K562 (cell line): ENCODE measurements around the gene CTDSPL. TPM values are rescaled to one million over a fixed set of nuclear protein-coding genes. Genes with fewer than 3 reads are reported as not detected.
A peak's percentile ranks its signal among the peaks of the same experiment; 100 is the strongest.

Experiments used
- ATAC-seq: fragments of 200-7000 bp; cut with Tn5 transposase; 3 replicates; pipeline ENCODE4 v1.9.1; 2020; ENCODE audit warnings: moderate library complexity
- BruUV-seq: library from RNA; stranded (reverse); fragments of 400-500 nt; replicated peaks from 2 replicates; lab custom pipeline; 2021; lab: Mats Ljungman, UMichigan
- CTCF ChIA-PET: fragments of 300-600 bp; formaldehyde crosslinking; extraction: SDS; loops from one replicate; lab custom pipeline; 2021; ENCODE audit warnings: low intra/inter-chr PET ratio; lab: Yijun Ruan, JAX
- POLR2A ChIA-PET: fragments of 300-600, 350-650 bp; sonication (Branson Sonifier 250); formaldehyde crosslinking; extraction: SDS; loops from one replicate; lab custom pipeline; 2021; ENCODE audit warnings: antibody characterized with exemption, inconsistent platforms; lab: Yijun Ruan, JAX
- DNase-seq, 4 experiments: peaks; one replicate each; pipeline versions ENCODE4 v3.0.0 to v3.0.0-alpha.2; 2011 to 2018; ENCODE audit warnings: low spot score in 3 of 4, mixed read lengths in 3 of 4; ENCODE audit errors: extremely low read depth in 1 of 4
- FAIRE-seq: peaks from 2 replicates; lab custom pipeline; 2011; peaks lifted over from hg19 to GRCh38; lab: Jason Lieb, UNC
- H2AFZ ChIP-seq: 2 replicates; pipeline ENCODE4 v1.6.0; 2011; ENCODE audit warnings: low read depth, low read length, control low read depth, inconsistent platforms
- H3K27ac ChIP-seq: fragments of 200-600 bp; 3 replicates; pipeline ENCODE4 v1.8.0; 2011; ENCODE audit warnings: low read depth, mild to moderate bottlenecking, control low read depth, inconsistent platforms, low read length, moderate library complexity, mixed read lengths; ENCODE audit errors: extremely low read depth
- H3K27me3 ChIP-seq, 2 experiments: fragments of 300-600 bp in 1 of 2; 2 replicates in 1 of 2; 3 replicates in 1 of 2; pipeline versions ENCODE4 v1.6.0 to v1.8.0; 2011; ENCODE audit warnings: inconsistent platforms in 2 of 2, low read length in 2 of 2, mild to moderate bottlenecking in 1 of 2, mixed read lengths in 1 of 2, moderate library complexity in 1 of 2; ENCODE audit not compliant: control insufficient read depth in 2 of 2, insufficient read depth in 2 of 2
- H3K36me3 ChIP-seq: fragments of 300-600 bp; 3 replicates; pipeline ENCODE4 v1.8.0; 2011; ENCODE audit warnings: mild to moderate bottlenecking, low read length, inconsistent platforms; ENCODE audit not compliant: control insufficient read depth, insufficient read depth
- H3K4me1 ChIP-seq, 2 experiments: fragments of 200-600 bp in 1 of 2; replicated peaks in 1 of 2; 2 replicates in 1 of 2; 3 replicates in 1 of 2; pipeline versions ENCODE4 v1.5.1 to v1.8.0; 2011; ENCODE audit warnings: inconsistent platforms in 2 of 2, low read length in 2 of 2, mild to moderate bottlenecking in 1 of 2, mixed read lengths in 1 of 2, moderate library complexity in 1 of 2; ENCODE audit not compliant: control insufficient read depth in 2 of 2, insufficient read depth in 2 of 2
- H3K4me2 ChIP-seq: 2 replicates; pipeline ENCODE4 v1.6.1; 2011; ENCODE audit warnings: low read length, control low read depth, inconsistent platforms, mixed read lengths; ENCODE audit not compliant: insufficient read depth
- H3K4me3 ChIP-seq: fragments of 200-600 bp; sonication (generic), shearing (Covaris generic); 2 replicates; pipeline ENCODE4 v1.5.1; 2016; ENCODE audit warnings: control low read depth, inconsistent platforms
- H3K79me2 ChIP-seq: fragments of 200-600 bp; 3 replicates; pipeline ENCODE4 v1.8.0; 2011; ENCODE audit warnings: low read length, inconsistent platforms; ENCODE audit not compliant: control insufficient read depth, insufficient read depth
- H3K9ac ChIP-seq, 2 experiments: 2 replicates each; pipeline versions ENCODE4 v1.6.0 to v1.6.1; 2011; ENCODE audit warnings: low read depth in 2 of 2, low read length in 2 of 2, control low read depth in 1 of 2, inconsistent platforms in 1 of 2, mild to moderate bottlenecking in 1 of 2, mixed read lengths in 1 of 2; ENCODE audit not compliant: insufficient read depth in 1 of 2
- H3K9me1 ChIP-seq: one replicate; pipeline ENCODE4 v1.6.0; 2011; ENCODE audit warnings: inconsistent platforms, mild to moderate bottlenecking, low read length, moderate library complexity; ENCODE audit not compliant: control insufficient read depth, insufficient read depth
- H3K9me3 ChIP-seq: replicated peaks from 2 replicates; pipeline ENCODE4 v1.5.1; 2011; ENCODE audit warnings: low read depth, low read length, inconsistent platforms; ENCODE audit not compliant: control insufficient read depth, insufficient read depth
- H4K20me1 ChIP-seq: replicated peaks from 2 replicates; pipeline ENCODE4 v1.6.1; 2011; ENCODE audit warnings: low read length, inconsistent platforms, mixed read lengths; ENCODE audit not compliant: control insufficient read depth, insufficient read depth
- CBFA2T2 ChIP-seq: fragments of 450-650 bp; conservative IDR thresholded peaks from 2 replicates; pipeline ENCODE4 v1.6.1; 2017; ENCODE audit warnings: mild to moderate bottlenecking
- FOXK2 ChIP-seq, 2 experiments: fragments of 450-650 bp; IDR thresholded peaks in 1 of 2; conservative IDR thresholded peaks in 1 of 2; 2 replicates each; pipeline ENCODE4 v1.6.1; 2016; ENCODE audit warnings: low read depth in 2 of 2, mild to moderate bottlenecking in 1 of 2
- GTF3C2 ChIP-seq: IDR thresholded peaks from 3 replicates; pipeline ENCODE4 v1.6.1; 2011; ENCODE audit warnings: borderline replicate concordance, mild to moderate bottlenecking, moderate library complexity; ENCODE audit not compliant: insufficient read length; ENCODE audit errors: extremely low read depth
- HEY1 ChIP-seq: fragments of 250-450 bp; sonication (Bioruptor Pico); IDR thresholded peaks from 2 replicates; pipeline ENCODE4 v1.5.0; 2020; ENCODE audit warnings: mild to moderate bottlenecking, moderate library complexity, borderline replicate concordance
- MEIS2 ChIP-seq: fragments of 450-650 bp; IDR thresholded peaks from 2 replicates; pipeline ENCODE4 v1.6.1; 2014; ENCODE audit warnings: mild to moderate bottlenecking; ENCODE audit not compliant: partially characterized antibody
- MNT ChIP-seq, 2 experiments: fragments of 450-650 bp; conservative IDR thresholded peaks; 2 replicates each; pipeline ENCODE4 v1.6.1; 2017; ENCODE audit warnings: mild to moderate bottlenecking in 2 of 2, moderate library complexity in 2 of 2
- PKNOX1 ChIP-seq: fragments of 450-650 bp; IDR thresholded peaks from 2 replicates; pipeline ENCODE4 v1.6.1; 2016
- RAD21 ChIP-seq, 2 experiments: fragments of 250-450 bp in 1 of 2; fragments of 450-650 bp in 1 of 2; sonication (Bioruptor Pico) in 1 of 2; formaldehyde crosslinking in 1 of 2; IDR thresholded peaks in 1 of 2; conservative IDR thresholded peaks in 1 of 2; 2 replicates each; pipeline versions ENCODE4 v1.4.0 to v1.8.0; 2020 to 2022; ENCODE audit warnings: mild to moderate bottlenecking in 2 of 2, moderate library complexity in 1 of 2
- SAFB ChIP-seq: fragments of 200-400 bp; formaldehyde crosslinking; IDR thresholded peaks from 2 replicates; pipeline ENCODE4 v1.6.1; 2017; ENCODE audit warnings: low read depth, low read length, borderline replicate concordance
- ZBTB5 ChIP-seq: fragments of 450-650 bp; IDR thresholded peaks from 2 replicates; pipeline ENCODE4 v1.6.1; 2017; ENCODE audit warnings: antibody characterized with exemption
- WGBS: fragments of 100-300 bp; shearing (Covaris generic); methylation state at CpG from one replicate; pipeline ENCODE4 v1.1.6; 2016; ENCODE audit warnings: low coverage, mixed read lengths; ENCODE audit not compliant: insufficient coverage; ENCODE audit errors: missing lambda C conversion rate; 5-methylcytosine and 5-hydroxymethylcytosine counted together
- in situ Hi-C: fragments of 300-500 bp; cut with MboI; formaldehyde crosslinking; loops from 4 replicates; pipeline ENCODE4 v1.15.0; 2018; ENCODE audit warnings: inconsistent platforms, mixed read lengths
- intact Hi-C: fragments of 100-400 bp; cut with micrococcal nuclease; formaldehyde crosslinking; loops from 2 replicates; pipeline ENCODE4 v1.14.2; 2022
- polyA plus RNA-seq, 8 experiments: library from polyadenylated mRNA; depleted of rRNA in 4 of 8; stranded (reverse) in 5 of 8; unstranded in 3 of 8; fragments of >200 nt; fragmentation: Nextera tagmentation in 2 of 8; fragmentation: Illumina TruSeq in 1 of 8; extraction: Ambion mirVana in 2 of 8; extraction: Trizol in 1 of 8; gene quantifications; 2 replicates each; pipeline versions ENCODE4 v1.2.1 to v1.2.3, GENCODE V29; 2011 to 2014; ENCODE audit warnings: inconsistent platforms in 1 of 8, missing spikeins in 1 of 8
- total RNA-seq, 7 experiments: library from RNA; depleted of rRNA in 6 of 7; stranded (reverse); fragments of >200 nt in 6 of 7; fragmentation: Illumina TruSeq in 2 of 7; extraction: Trizol in 2 of 7; gene quantifications; 2 replicates each; pipeline versions ENCODE4 v1.2.1 to v1.2.3, GENCODE V29; 2011 to 2021; ENCODE audit warnings: low replicate concordance in 1 of 7
- TF ChIP-seq, protein P1 (sequence below): sonication (generic); formaldehyde crosslinking; IDR thresholded peaks from 2 replicates; pipeline ENCODE4 v1.8.0; 2022; ENCODE audit warnings: mild to moderate bottlenecking, missing genetic modification reagents

CTDSPL gene
- total and polyA plus RNA-seq, 9 of the 15 experiments (the other 6 are each of a cell fraction or from before 2014, with no cell fraction given): 5.1 to 19.3 (median 11.3) TPM

DNA sequence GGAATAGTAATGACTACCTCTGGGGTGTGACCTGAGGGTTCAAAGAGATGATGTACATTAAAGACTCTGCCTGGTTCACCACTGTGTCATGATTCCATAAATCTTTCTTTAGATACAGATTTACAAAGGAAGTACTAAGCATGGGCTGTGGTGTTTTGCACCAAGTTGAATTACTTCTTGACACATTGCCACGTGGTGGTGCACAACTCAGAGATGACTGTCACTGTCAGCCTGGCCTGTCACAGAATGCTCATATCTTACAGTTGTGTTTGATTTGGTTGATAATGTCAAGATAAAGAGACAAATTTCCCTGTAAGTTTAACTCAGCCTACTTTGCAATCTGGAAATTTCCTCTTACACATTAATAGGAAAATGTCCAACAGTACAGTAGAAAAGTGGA is 3.2 kb downstream of the CTDSPL start:
- intact Hi-C loops (no loop called here), in situ Hi-C loops (no loop called here)
- BruUV-seq: no TSS peak
- H3K4me2 ChIP-seq: no peak overlapping the region
- no peaks in the 10 kb centered on the region for H3K9me1 ChIP-seq
- no peak overlapping the region for H3K9ac ChIP-seq
- CTCF ChIA-PET: no interaction called here
- H2AFZ ChIP-seq: no peak overlapping the region
- FAIRE-seq (peak; percentile 77), DNase-seq (peak in 1 of 4 experiments; percentile 23), ATAC-seq (no peak)
- WGBS: 0% methylated on average over 1 of the region's 1 CpG
- peaks cover 21% of the 10 kb centered on the region for H3K79me2 ChIP-seq
- H3K4me3 ChIP-seq: no peak overlapping the region
- peaks cover 2 to 10% of the 10 kb centered on the region in 2 experiments; a peak in 3 of 5 replicates for H3K27me3 ChIP-seq
- peaks cover 3% of the 10 kb centered on the region; the same call in 1 of the 2 replicates for H4K20me1 ChIP-seq
- no peaks in the 10 kb centered on the region for H3K36me3 ChIP-seq
- peaks cover 11 to 20% of the 10 kb centered on the region in 2 experiments for H3K4me1 ChIP-seq
- H3K9me3 ChIP-seq: no peaks in the 10 kb centered on the region
- H3K27ac ChIP-seq: no peak overlapping the region
- POLR2A ChIA-PET: interaction anchor here (0.9 to 1.3 kb wide), 2 partner anchors 11 to 36 kb away, joined by 3 read pairs; no protein-coding TSS in a partner anchor
- TF ChIP-seq GTF3C2 (no peak), ZBTB5 (no peak), RAD21 (CRISPR knock-in tag; conservative IDR thresholded peaks at IDR 0.05 in 1 of 2, IDR thresholded peaks at IDR 0.05 in 1 of 2) (peak in 1 of 2 experiments; percentile 34; a peak in 1 of 4 replicates), FOXK2 (conservative IDR thresholded peaks at IDR 0.05 in 1 of 2, IDR thresholded peaks at IDR 0.05 in 1 of 2; ENCODE audit: low read depth in 2 of 2) (0 out of 4 replicates have a peak, but pooled peaks of 1 of the 2 experiments have one; percentile 21), HEY1 (no peak), MNT (conservative IDR thresholded peaks at IDR 0.05) (peak; percentile 83 to 87), SAFB (no peak), MEIS2 (peak; percentile 83), CBFA2T2 (no peak), PKNOX1 (peak; percentile 69)
- TF ChIP-seq, protein P1, sequence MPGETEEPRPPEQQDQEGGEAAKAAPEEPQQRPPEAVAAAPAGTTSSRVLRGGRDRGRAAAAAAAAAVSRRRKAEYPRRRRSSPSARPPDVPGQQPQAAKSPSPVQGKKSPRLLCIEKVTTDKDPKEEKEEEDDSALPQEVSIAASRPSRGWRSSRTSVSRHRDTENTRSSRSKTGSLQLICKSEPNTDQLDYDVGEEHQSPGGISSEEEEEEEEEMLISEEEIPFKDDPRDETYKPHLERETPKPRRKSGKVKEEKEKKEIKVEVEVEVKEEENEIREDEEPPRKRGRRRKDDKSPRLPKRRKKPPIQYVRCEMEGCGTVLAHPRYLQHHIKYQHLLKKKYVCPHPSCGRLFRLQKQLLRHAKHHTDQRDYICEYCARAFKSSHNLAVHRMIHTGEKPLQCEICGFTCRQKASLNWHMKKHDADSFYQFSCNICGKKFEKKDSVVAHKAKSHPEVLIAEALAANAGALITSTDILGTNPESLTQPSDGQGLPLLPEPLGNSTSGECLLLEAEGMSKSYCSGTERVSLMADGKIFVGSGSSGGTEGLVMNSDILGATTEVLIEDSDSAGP: no peak
